Hypothalamus (tissue), 51 donors: ENCODE data around the gene RHOT2.
A peak's percentile ranks its signal among the peaks of the same experiment; 100 is the strongest.

Source experiments
- DNase-seq, 51 donors: peaks; one replicate each; lab custom pipeline; 2025; lab: John Stamatoyannopoulos, UW

The RHOT2 gene

GRCh38 chr16:666572-666971, 1.4 kb upstream of the RHOT2 start:
- no peak for DNase-seq

GRCh38 chr16:667113-667779, 686 bp upstream of the RHOT2 start:
- DNase-seq = no peak

- peak in 1 of 51 donors; percentile 28 for DNase-seq
Observed at GRCh38 chr16:668519-669171, 713 bp downstream of the RHOT2 start.

GRCh38 chr16:669666-670065, 1.7 kb downstream of the RHOT2 start:
- no peak for DNase-seq

GRCh38 chr16:670485-671352, 2.8 kb downstream of the RHOT2 start:
- no peak for DNase-seq

- no peak for DNase-seq
Observed at GRCh38 chr16:671353-672131, 3.6 kb downstream of the RHOT2 start.

GRCh38 chr16:672371-672770, 4.4 kb downstream of the RHOT2 start:
- DNase-seq = no peak

- no peak for DNase-seq
Observed at GRCh38 chr16:672851-673250, 4.9 kb downstream of the RHOT2 start.

- DNase-seq = no peak
Observed at GRCh38 chr16:673399-673991, 5.6 kb downstream of the RHOT2 start.

GRCh38 chr16:674214-674881, 6.4 kb downstream of the RHOT2 start:
- no peak for DNase-seq

- DNase-seq = peak in 30 of 51 donors; percentile 9 to 66 (median 36)
Observed at GRCh38 chr16:674968-675883, 7.3 kb downstream of the RHOT2 start, which contains the start of gene RHBDL1. RHBDL1 (plus strand) TSS chr16:675671; CDS start chr16:675791, 120 bp downstream.

GRCh38 chr16:675884-676564, 8.1 kb downstream of the RHOT2 start:
- peak in 1 of 51 donors; percentile 23 for DNase-seq

GRCh38 chr16:676565-676902, 8.6 kb downstream of the RHOT2 start:
- no peak for DNase-seq

GRCh38 chr16:676913-677312, 9.0 kb downstream of the RHOT2 start:
- DNase-seq = no peak

- DNase-seq = no peak
Observed at GRCh38 chr16:677316-678190, 9.6 kb downstream of the RHOT2 start.

- DNase-seq = no peak
Observed at GRCh38 chr16:678209-678857, 10.4 kb downstream of the RHOT2 start.
